HepG2 (cell line): ENCODE results near the gene MAMDC2. TPM values are rescaled to one million over a fixed set of nuclear protein-coding genes. Genes with fewer than 3 reads are reported as not detected.
A peak's percentile ranks its signal among the peaks of the same experiment; 100 is the strongest.

Experiments used
- AHR ChIP-seq: IDR thresholded peaks from 2 replicates; pipeline ENCODE4 v1.6.1; 2018; ENCODE audit warnings: missing genetic modification reagents, missing compliant biosample characterization
- ATF6 ChIP-seq: sonication (generic); formaldehyde crosslinking; conservative IDR thresholded peaks from 2 replicates; pipeline ENCODE4 v1.4.0; 2020; ENCODE audit warnings: missing genetic modification reagents
- ATF7-NPFF ChIP-seq: sonication (generic); formaldehyde crosslinking; IDR thresholded peaks from 2 replicates; pipeline ENCODE4 v1.8.1; 2023; ENCODE audit warnings: mild to moderate bottlenecking, low read depth, missing genetic modification reagents, moderate library complexity
- EP300 ChIP-seq, 3 experiments: sonication (generic) in 1 of 3; formaldehyde crosslinking in 1 of 3; IDR thresholded peaks; 2 replicates each; pipeline versions ENCODE4 v1.5.1 to v1.6.1; 2011 to 2020; ENCODE audit warnings: low read depth in 2 of 3, low read length in 2 of 3, borderline replicate concordance in 1 of 3, improper control_type of control experiment in 1 of 3, mild to moderate bottlenecking in 1 of 3, missing genetic modification reagents in 1 of 3, moderate library complexity in 1 of 3
- ESRRA ChIP-seq: sonication (generic); formaldehyde crosslinking; IDR thresholded peaks from 2 replicates; pipeline ENCODE4 v1.5.1; 2020; ENCODE audit warnings: mild to moderate bottlenecking, low read depth, missing genetic modification reagents
- HDAC1 ChIP-seq: sonication (generic); formaldehyde crosslinking; IDR thresholded peaks from 2 replicates; pipeline ENCODE4 v1.5.1; 2020; ENCODE audit warnings: mild to moderate bottlenecking, missing genetic modification reagents
- KAT8 ChIP-seq: IDR thresholded peaks from 2 replicates; pipeline ENCODE4 v1.6.1; 2016; ENCODE audit warnings: missing genetic modification reagents, missing compliant biosample characterization
- KLF16 ChIP-seq, 2 experiments: sonication (generic) in 1 of 2; formaldehyde crosslinking in 1 of 2; IDR thresholded peaks; 2 replicates each; pipeline versions ENCODE4 v1.6.1 to v1.8.0; 2016 to 2023; ENCODE audit warnings: missing genetic modification reagents in 2 of 2, missing compliant biosample characterization in 1 of 2
- KLF9 ChIP-seq: IDR thresholded peaks from 2 replicates; pipeline ENCODE4 v1.6.1; 2016; ENCODE audit warnings: low read depth
- MBNL3 ChIP-seq: fragments of 250-450 bp; sonication (Bioruptor Pico); conservative IDR thresholded peaks from 2 replicates; pipeline ENCODE4 v1.8.0; 2022; ENCODE audit warnings: mild to moderate bottlenecking, inconsistent platforms
- NFATC3 ChIP-seq: sonication (generic); formaldehyde crosslinking; IDR thresholded peaks from 2 replicates; pipeline ENCODE4 v1.5.1; 2020; ENCODE audit warnings: mild to moderate bottlenecking, missing genetic modification reagents
- NFIC ChIP-seq: IDR thresholded peaks from 2 replicates; pipeline ENCODE4 v1.6.1; 2012; ENCODE audit warnings: mild to moderate bottlenecking, low read length, inconsistent platforms
- PPARG ChIP-seq: conservative IDR thresholded peaks from 2 replicates; pipeline ENCODE4 v1.6.1; 2016; ENCODE audit warnings: missing biosample characterization, missing genetic modification reagents
- RAD21 ChIP-seq: fragments of 450-650 bp; formaldehyde crosslinking; IDR thresholded peaks from 2 replicates; pipeline ENCODE4 v1.5.0; 2020; ENCODE audit warnings: mild to moderate bottlenecking
- RFX3 ChIP-seq: IDR thresholded peaks from 2 replicates; pipeline ENCODE4 v1.6.1; 2016; ENCODE audit warnings: missing biosample characterization, missing genetic modification reagents
- SAFB2 ChIP-seq: sonication (generic); formaldehyde crosslinking; IDR thresholded peaks from 2 replicates; pipeline ENCODE4 v1.5.1; 2020; ENCODE audit warnings: missing genetic modification reagents, low read depth, mild to moderate bottlenecking, borderline replicate concordance
- THAP11 ChIP-seq: IDR thresholded peaks from 2 replicates; pipeline ENCODE4 v1.6.1; 2016; ENCODE audit warnings: missing biosample characterization, missing genetic modification reagents
- YY1 ChIP-seq: IDR thresholded peaks from 2 replicates; pipeline ENCODE4 v1.6.1; 2011; ENCODE audit warnings: low read length, low read depth, moderate library complexity, mild to moderate bottlenecking; ENCODE audit not compliant: insufficient read depth, insufficient replicate concordance
- ZBTB7A ChIP-seq: sonication (generic); formaldehyde crosslinking; IDR thresholded peaks from 2 replicates; pipeline ENCODE4 v1.8.0; 2022; ENCODE audit warnings: mild to moderate bottlenecking, missing genetic modification reagents
- ZFP1 ChIP-seq: IDR thresholded peaks from 2 replicates; pipeline ENCODE4 v1.6.1; 2016
- ZNF292 ChIP-seq: sonication (generic); formaldehyde crosslinking; IDR thresholded peaks from 2 replicates; pipeline ENCODE4 v1.8.1; 2022; ENCODE audit warnings: mild to moderate bottlenecking, low read depth, missing genetic modification reagents, borderline replicate concordance
- ZNF337 ChIP-seq: sonication (generic); formaldehyde crosslinking; IDR thresholded peaks from 2 replicates; pipeline ENCODE4 v1.5.1; 2020; ENCODE audit warnings: missing genetic modification reagents, low read depth, mild to moderate bottlenecking, borderline replicate concordance
- ZNF605 ChIP-seq: sonication (generic); formaldehyde crosslinking; IDR thresholded peaks from 2 replicates; pipeline ENCODE4 v1.8.0; 2022; ENCODE audit warnings: mild to moderate bottlenecking, missing genetic modification reagents
- ZNF780A ChIP-seq: sonication (generic); formaldehyde crosslinking; IDR thresholded peaks from 2 replicates; pipeline ENCODE4 v1.8.0; 2022; ENCODE audit warnings: mild to moderate bottlenecking, missing genetic modification reagents, moderate library complexity
- ZSCAN5A ChIP-seq: sonication (generic); formaldehyde crosslinking; IDR thresholded peaks from 2 replicates; pipeline ENCODE4 v1.8.0; 2022; ENCODE audit warnings: mild to moderate bottlenecking, missing genetic modification reagents, borderline replicate concordance
- polyA plus RNA-seq, 8 experiments: library from polyadenylated mRNA; depleted of rRNA in 3 of 8; stranded (reverse) in 7 of 8; unstranded in 1 of 8; fragments of >200 nt; fragmentation: Illumina TruSeq in 4 of 8; extraction: Trizol in 4 of 8; gene quantifications; 2 replicates each; pipeline versions ENCODE4 v1.2.1 to v1.2.3, GENCODE V29; 2011 to 2016; ENCODE audit warnings: low read depth in 4 of 8, missing spikeins in 1 of 8, mixed read lengths in 1 of 8; ENCODE audit not compliant: insufficient read depth in 1 of 8
- total RNA-seq, 5 experiments: library from RNA; depleted of rRNA; stranded (reverse); fragments of >200 nt; fragmentation: Illumina TruSeq; extraction: Trizol; gene quantifications; 2 replicates each; pipeline ENCODE4 v1.2.3, GENCODE V29; 2016; ENCODE audit warnings: low read depth in 1 of 5
- TF ChIP-seq, protein P1 (sequence below): sonication (generic); formaldehyde crosslinking; IDR thresholded peaks from 2 replicates; pipeline ENCODE4 v1.4.0; 2020; ENCODE audit warnings: missing genetic modification reagents, low read depth, mild to moderate bottlenecking, borderline replicate concordance

The MAMDC2 gene
- total and polyA plus RNA-seq, 2 of the 13 experiments (the other 11 are each of a cell fraction or from before 2014, with no cell fraction given) = not detected

GRCh38 chr9:70258692-70259511, 215.3 kb downstream of the MAMDC2 start, which contains the start of gene SMC5 (continued):
- peak; percentile 89; the same call in 1 of the 2 replicates for TF ChIP-seq ZSCAN5A (CRISPR knock-in tag)
- peak; percentile 76 for TF ChIP-seq THAP11
- TF ChIP-seq ZFP1 = no peak; the same call in 1 of the 2 replicates
- TF ChIP-seq KLF9 (CRISPR knock-in tag) = peak; percentile 40; the same call in 1 of the 2 replicates
- TF ChIP-seq ZNF605 (CRISPR knock-in tag) = peak; percentile 17; the same call in 1 of the 2 replicates
- TF ChIP-seq ATF7-NPFF (CRISPR knock-in tag) = peak; percentile 81; the same call in 1 of the 2 replicates
- no peak for TF ChIP-seq NFIC
- peak; percentile 25; the same call in 1 of the 2 replicates for TF ChIP-seq ZNF292
- TF ChIP-seq YY1 = peak; percentile 78
- peak; percentile 60 for TF ChIP-seq RAD21 (CRISPR knock-in tag)
- peak; percentile 45; the same call in 1 of the 2 replicates for TF ChIP-seq HDAC1
- 0 out of 4 replicates have a peak, but pooled peaks of 1 of the 2 experiments have one; percentile 10 for TF ChIP-seq EP300 (IDR thresholded peaks at IDR 0.05; ENCODE audit: low read depth in 2 of 2, low read length in 2 of 2)
- no peak for TF ChIP-seq EP300 (CRISPR knock-in tag; IDR thresholded peaks at IDR 0.05; ENCODE audit: borderline replicate concordance)
- TF ChIP-seq NFATC3 (CRISPR knock-in tag) = peak; percentile 63; the same call in 1 of the 2 replicates
- TF ChIP-seq, protein P1, sequence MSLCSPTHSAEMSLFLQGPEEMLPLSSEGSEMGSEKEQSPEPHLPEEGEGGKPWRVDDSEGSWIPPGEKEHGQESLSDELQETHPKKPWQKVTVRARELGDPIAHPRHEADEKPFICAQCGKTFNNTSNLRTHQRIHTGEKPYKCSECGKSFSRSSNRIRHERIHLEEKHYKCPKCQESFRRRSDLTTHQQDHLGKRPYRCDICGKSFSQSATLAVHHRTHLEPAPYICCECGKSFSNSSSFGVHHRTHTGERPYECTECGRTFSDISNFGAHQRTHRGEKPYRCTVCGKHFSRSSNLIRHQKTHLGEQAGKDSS = peak; percentile 84
- TF ChIP-seq ZBTB7A (CRISPR knock-in tag) = no peak; the same call in 1 of the 2 replicates
- TF ChIP-seq RFX3 (CRISPR knock-in tag) = no peak
- peak; percentile 47 for TF ChIP-seq AHR (CRISPR knock-in tag)
- TF ChIP-seq ATF6 (CRISPR knock-in tag) = 0 out of 2 replicates have a peak, but pooled peaks have one; percentile 63
- TF ChIP-seq PPARG (CRISPR knock-in tag) = peak; percentile 21
- peak in 1 of 2 experiments; percentile 64; a peak in 1 of 4 replicates for TF ChIP-seq KLF16 (CRISPR knock-in tag; IDR thresholded peaks at IDR 0.05)
- TF ChIP-seq SAFB2 (CRISPR knock-in tag) = peak; percentile 76
- no peak for TF ChIP-seq ZNF337 (CRISPR knock-in tag)
- TF ChIP-seq ESRRA (CRISPR knock-in tag) = peak; percentile 35; the same call in 1 of the 2 replicates
- no peak for TF ChIP-seq MBNL3
- TF ChIP-seq KAT8 (CRISPR knock-in tag) = peak; percentile 67; the same call in 1 of the 2 replicates
- TF ChIP-seq ZNF780A (CRISPR knock-in tag) = peak; percentile 51; the same call in 1 of the 2 replicates
